HG03159 (cell line): ENCODE measurements around the gene S100Z.
"Not testable (repeated sequence)": the region's sequence is repeated elsewhere in the genome, so short reads cannot be mapped to it uniquely, and the experiment has no call there.

ENCODE experiments used
- ATAC-seq: cut with Tn5 transposase; IDR thresholded peaks from one replicate; pipeline ENCODE4 v1.9.1; 2021; ENCODE audit warnings: mild to moderate bottlenecking, moderate library complexity; ENCODE audit not compliant: unreplicated experiment

Gene S100Z

GRCh38 chr5:76867827-76868693 is 18.2 kb downstream of the S100Z start:
- peak; percentile 74 for ATAC-seq

- ATAC-seq = no peak
These were observed 20.2 kb downstream of the S100Z start for GRCh38 chr5:76870046-76870445.

DNA sequence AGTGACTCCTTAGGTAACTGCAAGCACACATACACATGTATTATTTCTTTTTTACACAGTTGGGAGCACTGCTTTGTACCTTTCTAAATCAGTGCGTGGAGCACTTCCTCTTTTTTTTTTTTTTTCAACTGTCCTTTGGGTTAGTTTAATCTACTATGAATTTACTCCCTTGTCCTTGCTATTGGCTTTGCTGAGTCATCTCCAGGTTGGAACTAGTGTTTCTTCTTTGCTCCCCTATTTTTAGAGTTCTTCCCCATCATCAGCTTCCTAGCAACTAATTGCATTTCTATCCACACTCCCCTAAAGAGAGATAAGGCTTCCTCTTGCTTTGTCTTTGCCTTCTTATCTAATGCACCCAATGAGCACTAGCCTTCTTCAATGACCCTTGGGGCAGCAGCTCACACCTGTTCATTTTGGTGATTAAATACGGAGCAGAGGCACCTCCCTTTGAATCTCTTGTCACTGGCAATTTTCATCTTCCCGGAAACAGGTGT is 24.3 kb downstream of the S100Z start:
- no peak for ATAC-seq

DNA sequence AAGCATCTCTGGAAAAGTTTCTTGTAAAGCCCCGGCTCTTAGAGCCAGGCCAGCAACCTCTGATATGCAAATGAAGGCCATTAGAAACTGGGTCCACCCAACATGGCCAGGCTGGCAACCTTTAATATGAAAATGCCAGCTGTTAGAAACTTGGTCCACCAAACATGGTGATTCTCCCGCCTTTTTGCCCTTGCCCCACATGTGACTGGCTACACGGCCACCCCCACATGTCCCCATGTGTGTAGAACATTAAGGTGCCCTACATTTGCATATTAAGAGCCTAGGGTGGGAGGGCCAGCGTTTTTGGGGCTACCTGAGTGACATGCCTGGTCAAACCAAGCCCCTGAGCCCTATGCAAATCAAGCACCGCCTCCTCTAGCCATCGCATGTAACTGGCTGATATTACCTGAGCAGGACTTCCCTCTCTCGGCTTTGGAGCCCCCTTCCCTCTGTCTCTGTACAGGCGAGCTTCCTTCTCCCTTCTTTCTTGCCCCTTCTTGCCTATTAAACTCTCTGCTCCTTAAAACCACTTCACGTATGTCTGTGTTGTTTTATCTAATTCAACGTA is 39.0 kb downstream of the S100Z start:
- no peak for ATAC-seq

DNA sequence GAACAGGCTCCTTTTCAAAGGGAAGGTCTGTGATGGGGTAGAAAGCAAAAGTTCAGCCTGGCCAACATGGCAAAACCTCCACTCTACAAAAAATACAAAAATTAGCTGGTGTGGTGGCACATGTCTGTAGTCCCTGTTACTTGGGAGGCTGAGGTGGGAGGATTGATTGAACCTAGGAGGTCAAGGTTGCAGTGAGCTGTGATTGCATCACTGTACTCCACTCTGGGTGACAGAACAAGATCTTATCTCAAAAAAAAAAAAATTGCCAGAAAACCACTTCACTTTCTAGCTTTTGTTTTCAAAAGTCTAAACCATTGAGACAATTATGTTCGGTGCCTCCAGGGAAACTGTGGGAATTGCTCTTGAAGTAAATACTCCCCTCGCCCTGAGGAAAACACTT is 43.5 kb downstream of the S100Z start:
- ATAC-seq = no peak

DNA sequence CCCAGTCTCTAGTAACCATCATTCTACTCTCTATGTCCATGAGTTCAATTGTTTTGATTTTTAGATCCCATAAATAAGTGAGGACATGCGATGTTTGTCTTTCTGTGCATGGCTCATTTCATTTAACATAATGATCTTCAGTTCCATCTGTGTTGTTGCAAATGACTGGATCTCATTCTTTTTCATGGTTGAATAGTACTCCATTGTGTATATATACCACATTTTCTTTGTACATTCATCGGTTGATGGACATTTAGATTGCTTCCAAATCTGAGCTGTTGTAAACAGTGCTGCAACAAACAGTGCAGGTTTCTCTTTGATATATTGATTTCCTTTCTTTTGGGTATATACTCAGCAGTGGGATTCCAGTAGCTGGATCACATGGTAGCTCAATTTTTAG is 46.4 kb downstream of the S100Z start:
- no peak for ATAC-seq

DNA sequence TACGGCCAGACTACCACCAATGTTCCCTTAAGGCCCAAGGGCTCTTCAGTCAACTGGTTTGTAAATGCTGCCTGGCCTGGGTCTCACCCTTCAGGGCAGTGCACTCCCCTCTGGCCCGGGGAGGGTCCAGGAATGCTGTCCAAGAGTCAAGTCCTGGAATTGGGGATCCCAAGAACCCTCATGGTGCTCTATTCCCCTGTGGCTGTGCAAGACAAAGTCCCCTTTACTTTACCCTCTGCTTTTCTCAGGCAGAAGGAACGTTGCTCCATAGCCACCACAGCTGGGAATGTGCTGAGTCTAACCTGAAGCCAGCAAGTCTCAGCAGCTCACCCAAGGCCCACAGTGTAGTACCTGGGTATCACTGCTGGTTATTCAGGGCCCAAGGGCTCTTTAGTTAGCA is 51.7 kb downstream of the S100Z start:
- ATAC-seq = no peak

GRCh38 chr5:76908166-76908565 is 58.4 kb downstream of the S100Z start:
- ATAC-seq = no peak

GRCh38 chr5:76910344-76910933 is 60.6 kb downstream of the S100Z start:
- ATAC-seq = not testable (repeated sequence)

- ATAC-seq = not testable (repeated sequence)
These were observed 64.9 kb downstream of the S100Z start for GRCh38 chr5:76914671-76915070.

DNA sequence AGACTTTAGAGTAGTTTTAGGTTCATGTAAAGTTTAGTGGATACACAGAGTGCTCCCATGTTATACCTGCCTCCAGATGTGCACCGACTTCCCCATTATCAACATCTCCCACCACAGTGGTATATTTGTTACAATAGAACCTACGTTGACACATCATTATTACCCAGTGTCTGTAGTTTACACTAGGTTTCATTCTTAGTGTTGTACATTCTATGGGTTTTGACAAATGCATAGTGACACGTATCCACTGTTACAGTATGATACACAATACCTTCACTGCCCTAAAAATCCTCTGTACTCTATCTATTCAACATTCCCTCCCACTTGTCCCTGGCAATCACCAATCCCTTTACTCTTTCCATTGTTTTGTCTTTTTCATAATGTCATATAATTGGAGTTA is 68.7 kb downstream of the S100Z start:
- ATAC-seq = no peak

DNA sequence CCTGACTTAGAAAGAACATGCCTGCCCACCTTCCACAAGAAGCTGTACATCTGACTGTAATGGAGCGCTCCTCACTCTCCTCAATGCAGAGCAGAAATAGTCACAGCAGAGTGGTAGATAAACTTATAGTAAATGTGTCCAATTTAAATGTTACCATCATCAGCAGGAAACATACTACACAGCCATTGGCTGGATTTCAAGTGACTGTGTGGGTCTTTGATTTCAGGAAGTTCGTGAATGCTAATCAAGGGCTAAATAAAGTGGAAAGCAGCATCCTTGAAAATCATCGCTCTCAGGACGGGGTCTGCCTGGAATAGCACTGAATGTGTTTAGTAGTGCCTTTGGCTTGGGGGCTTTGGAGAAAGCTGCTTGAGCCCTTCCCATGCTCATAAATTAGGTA is 70.7 kb downstream of the S100Z start:
- no peak for ATAC-seq

DNA sequence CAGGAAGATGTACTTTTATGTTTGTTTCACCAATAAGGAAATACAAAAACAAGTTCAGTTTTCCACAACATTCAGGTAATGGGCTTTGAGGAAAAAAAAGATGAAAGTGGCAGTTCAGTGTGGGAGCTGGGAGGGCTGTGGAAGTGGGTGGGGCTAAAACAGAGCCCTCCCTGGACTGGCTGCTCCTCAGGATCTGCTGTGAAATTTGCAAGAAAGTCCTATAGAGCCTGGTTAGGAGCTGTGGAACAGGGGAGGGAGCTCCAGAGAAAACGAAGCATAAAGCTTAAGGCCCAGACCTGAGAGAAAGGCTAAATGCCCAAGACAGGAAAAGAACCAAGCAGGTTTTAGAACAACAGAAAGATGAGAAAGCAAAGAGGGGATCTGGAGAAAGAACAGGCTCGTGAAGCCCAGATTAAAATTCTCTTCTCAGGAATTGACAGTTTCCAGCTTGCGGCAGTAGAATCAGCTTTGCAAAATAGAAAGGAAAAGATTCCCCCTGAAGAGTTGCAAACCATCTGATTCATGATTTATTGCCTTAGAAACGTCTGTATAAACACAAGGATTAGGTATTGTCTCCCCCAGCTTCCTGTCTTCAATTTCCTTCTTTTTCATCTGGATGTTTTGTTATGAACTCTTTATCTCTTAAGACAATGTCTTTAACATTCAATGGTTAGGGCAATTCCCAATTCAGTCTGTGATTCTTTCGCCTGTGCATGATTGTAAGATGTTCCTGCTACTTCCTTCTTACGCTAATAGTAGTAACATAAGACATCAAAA is 76.7 kb downstream of the S100Z start:
- ATAC-seq = no peak

- ATAC-seq = no peak
These were observed 78.1 kb downstream of the S100Z start for GRCh38 chr5:76927961-76928360.

- no peak for ATAC-seq
These were observed 80.3 kb downstream of the S100Z start for GRCh38 chr5:76930083-76930482.

- ATAC-seq = no peak
These were observed 88.4 kb downstream of the S100Z start for GRCh38 chr5:76938177-76938576.

DNA sequence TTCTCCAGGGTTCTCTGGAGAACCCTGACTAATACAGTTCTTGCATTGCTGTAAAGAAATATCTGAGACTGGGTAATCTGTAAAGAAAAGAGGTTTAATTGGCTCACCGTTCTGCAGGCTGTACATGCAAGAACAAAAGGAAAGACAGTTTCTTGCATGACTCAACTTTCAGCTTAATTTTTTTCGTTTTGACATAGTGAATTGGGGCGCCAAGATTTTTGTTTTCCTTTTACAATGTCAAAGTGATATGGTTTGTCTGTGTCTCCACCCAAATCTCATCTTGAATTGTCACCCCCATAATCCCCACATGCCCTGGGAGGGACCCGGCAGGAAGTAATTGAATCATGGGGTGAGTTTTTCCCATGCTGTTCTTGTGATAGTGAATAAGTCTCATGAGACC is 91.2 kb downstream of the S100Z start:
- no peak for ATAC-seq

GRCh38 chr5:76941442-76941841 is 91.6 kb downstream of the S100Z start:
- no peak for ATAC-seq

- ATAC-seq = no peak
These were observed 92.8 kb downstream of the S100Z start for GRCh38 chr5:76942581-76942980.

DNA sequence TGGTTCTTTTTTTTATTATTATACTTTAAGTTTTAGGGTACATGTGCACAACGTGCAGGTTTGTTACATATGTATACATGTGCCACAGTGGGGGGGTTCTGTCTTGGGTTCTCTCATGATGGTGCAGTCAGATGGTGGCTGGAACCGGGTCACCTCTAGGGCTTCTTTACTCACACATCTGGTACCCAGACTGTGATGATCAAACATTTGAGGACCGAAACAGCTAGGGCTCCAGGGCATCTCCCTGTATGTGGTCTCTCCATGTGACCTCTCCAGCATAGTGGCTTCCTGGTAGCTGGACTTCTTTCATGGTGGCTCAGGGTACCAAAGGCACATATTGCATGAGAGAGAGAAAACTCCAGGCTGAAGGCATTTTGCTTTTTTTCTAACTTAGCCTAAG is 93.2 kb downstream of the S100Z start:
- ATAC-seq = no peak

- ATAC-seq = no peak
These were observed 94.8 kb downstream of the S100Z start for GRCh38 chr5:76944638-76945037.
